Fibroblast of pulmonary artery (primary cell): ENCODE measurements around the gene NEIL3.
A peak's percentile ranks its signal among the peaks of the same experiment; 100 is the strongest.

Experiments
- DNase-seq: peaks from one replicate; pipeline ENCODE4 v3.0.0-alpha.2; 2010; ENCODE audit warnings: low read depth
- H3K4me3 ChIP-seq: replicated peaks from 2 replicates; pipeline ENCODE4 v1.5.1; 2011; ENCODE audit warnings: low read depth, mild to moderate bottlenecking, control low read depth, low read length, moderate library complexity
- TF ChIP-seq, protein P1 (sequence below): IDR thresholded peaks from 2 replicates; pipeline ENCODE4 v1.5.1; 2011; ENCODE audit warnings: mild to moderate bottlenecking, control low read depth, low read length, inconsistent platforms; ENCODE audit errors: missing control alignments

Gene NEIL3

DNA sequence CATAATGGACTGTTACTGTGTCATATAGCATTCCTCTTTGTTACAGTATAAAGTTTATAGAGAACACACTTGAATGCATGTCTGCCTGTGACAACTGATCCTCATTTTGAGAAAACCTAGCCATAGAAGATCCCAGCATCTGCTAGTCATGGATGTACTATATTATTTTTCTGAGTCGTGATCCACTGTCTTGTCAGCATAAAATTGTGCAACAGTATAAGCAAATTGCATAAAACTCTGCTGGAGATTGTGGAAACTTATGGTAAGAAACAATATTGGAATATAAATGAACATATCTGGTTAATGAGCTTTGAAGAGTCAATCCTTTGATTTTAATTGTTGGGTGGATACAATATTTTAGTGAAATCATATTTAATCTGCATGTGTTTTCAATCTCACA is 3.6 kb downstream of the NEIL3 start:
- TF ChIP-seq, protein P1, sequence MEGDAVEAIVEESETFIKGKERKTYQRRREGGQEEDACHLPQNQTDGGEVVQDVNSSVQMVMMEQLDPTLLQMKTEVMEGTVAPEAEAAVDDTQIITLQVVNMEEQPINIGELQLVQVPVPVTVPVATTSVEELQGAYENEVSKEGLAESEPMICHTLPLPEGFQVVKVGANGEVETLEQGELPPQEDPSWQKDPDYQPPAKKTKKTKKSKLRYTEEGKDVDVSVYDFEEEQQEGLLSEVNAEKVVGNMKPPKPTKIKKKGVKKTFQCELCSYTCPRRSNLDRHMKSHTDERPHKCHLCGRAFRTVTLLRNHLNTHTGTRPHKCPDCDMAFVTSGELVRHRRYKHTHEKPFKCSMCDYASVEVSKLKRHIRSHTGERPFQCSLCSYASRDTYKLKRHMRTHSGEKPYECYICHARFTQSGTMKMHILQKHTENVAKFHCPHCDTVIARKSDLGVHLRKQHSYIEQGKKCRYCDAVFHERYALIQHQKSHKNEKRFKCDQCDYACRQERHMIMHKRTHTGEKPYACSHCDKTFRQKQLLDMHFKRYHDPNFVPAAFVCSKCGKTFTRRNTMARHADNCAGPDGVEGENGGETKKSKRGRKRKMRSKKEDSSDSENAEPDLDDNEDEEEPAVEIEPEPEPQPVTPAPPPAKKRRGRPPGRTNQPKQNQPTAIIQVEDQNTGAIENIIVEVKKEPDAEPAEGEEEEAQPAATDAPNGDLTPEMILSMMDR = no peak
- no peak overlapping the region for H3K4me3 ChIP-seq
- peak; percentile 39 for DNase-seq

DNA sequence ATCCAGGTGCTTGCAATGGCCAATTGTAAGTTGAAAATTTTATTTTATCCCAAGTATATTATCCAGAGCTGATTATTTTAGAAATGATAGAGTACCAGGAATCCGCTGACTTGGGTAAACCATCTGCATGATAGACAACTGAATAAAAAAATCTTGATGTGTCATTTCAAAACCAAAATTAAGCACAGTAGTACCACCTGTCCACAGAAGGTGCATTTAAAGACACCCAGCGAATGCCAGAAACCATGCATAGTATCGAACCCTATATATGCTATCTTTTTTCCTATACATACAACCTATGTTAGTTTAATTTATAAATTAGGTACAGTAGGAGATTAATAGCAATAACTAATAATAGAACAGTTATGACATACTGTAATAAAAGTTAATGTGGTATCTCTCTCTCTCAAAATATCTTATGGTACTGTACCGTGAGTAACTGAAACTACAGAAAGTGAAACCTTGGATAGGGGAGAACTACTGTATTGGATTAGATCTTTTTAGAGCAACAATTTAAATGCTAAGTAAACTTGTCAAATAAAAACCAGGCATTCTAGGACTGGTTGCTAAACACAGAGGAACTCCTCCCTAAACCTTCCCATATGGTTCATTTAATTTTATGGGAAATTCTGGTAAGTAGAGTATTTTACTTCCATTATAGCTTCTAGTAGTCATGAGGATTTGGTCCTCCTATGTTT is 6.2 kb downstream of the NEIL3 start:
- TF ChIP-seq, protein P1 = no peak
- H3K4me3 ChIP-seq = peak overlapping the region; percentile 4
- no peak for DNase-seq

DNA sequence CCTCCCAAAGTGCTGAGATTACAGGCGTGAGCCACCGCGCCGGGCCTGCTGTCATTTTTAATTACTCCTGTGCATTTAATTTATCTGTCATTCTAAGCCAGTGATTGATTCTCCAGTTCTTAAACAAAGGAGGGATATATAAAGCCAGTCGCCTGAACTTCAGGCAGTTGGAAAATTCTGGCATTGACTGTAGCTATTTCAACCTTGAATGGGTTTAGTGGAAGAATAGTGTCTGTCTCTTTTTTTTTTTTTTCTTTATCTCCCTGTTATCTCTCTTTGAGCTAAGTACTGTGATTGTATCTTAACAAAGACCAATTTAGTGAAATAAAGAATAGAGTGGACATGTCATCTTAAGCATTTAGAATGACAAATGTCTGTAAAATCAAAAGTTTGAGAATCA is 11.0 kb downstream of the NEIL3 start:
- no peak for DNase-seq
- no peak overlapping the region for H3K4me3 ChIP-seq
- TF ChIP-seq, protein P1 = no peak

DNA sequence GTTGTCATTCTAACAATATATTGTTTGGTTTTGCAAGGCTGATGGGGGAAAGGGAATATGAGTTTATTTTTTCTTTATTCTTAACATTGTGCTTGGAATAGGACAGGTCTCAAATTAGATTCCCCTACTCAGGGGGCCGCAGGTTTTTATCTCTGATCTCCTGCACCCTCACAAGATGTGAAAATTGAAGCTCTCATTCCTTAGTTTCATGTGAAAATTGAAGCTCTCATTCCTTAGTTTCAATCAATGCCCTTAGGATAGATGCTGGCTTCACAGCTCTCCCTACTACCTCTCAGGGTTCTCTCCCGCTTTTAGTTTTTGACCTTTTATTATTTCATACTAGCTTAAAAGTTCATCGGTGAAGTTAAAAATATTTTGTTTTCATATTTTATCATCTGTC is 12.0 kb downstream of the NEIL3 start:
- TF ChIP-seq, protein P1 = no peak
- no peak overlapping the region for H3K4me3 ChIP-seq

DNA sequence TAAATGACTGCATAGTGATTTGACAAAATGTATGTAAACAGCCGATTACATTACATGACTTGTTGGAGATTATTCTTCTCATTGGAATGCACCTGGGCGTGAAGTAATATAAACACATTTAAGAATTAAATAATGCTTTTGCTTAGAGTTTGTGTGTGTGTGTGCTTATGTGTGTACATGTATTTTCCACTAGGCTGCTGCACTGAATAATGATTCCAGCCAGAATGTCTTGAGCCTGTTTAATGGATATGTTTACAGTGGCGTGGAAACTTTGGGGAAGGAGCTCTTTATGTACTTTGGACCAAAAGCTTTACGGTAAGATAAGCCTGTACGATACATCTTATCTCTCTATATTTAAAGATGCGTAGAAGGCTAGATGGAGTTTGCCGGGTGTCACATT is 12.6 kb downstream of the NEIL3 start:
- TF ChIP-seq, protein P1 = no peak
- peak overlapping the region; percentile 28 for H3K4me3 ChIP-seq
- peak; percentile 28 for DNase-seq

More for the DNA sequence above, 12.0 kb downstream of the NEIL3 start:
- no peak for DNase-seq

DNA sequence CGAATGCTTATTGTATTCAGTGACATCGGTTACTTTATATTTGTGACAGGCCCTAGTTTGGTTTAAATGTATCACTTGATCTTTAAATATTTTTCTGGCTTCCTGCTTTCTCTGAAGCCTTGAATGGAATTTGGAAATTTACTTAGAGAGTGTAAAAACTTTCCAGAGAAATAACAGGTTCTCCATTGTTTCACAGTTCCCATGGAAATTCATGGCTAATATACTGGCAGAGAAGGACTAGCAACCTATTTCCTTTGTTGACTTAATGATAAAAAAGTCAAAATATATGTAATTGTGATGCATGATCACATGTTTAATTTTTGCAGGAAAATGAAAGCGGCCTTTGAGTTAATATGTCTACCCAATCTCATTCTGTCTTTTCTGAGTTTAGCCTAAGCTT is 13.2 kb downstream of the NEIL3 start:
- TF ChIP-seq, protein P1 = no peak
- H3K4me3 ChIP-seq = peak overlapping the region; percentile 28
- peak; percentile 53 for DNase-seq

DNA sequence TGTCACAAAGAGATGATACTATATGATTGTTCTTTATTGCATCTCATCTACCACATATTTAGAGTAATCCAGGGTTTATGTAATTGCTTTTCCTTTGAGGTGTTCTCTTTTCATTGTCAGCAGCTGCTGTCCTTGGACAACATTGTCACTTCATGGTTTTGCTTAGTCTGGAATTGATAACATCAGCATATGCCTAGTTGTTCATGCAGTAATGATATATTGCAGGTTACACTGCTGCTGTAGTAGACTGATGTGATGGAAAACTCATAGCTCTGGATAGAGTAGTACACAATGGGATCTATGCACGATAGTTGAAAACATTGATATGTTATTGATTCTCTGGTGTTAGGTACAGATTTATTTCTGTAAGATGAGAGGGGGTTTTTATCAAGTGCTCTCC is 13.7 kb downstream of the NEIL3 start:
- H3K4me3 ChIP-seq = no peak overlapping the region
- TF ChIP-seq, protein P1 = no peak
- DNase-seq = no peak
